GM10847 (cell line): ENCODE results near the gene TLE2.

Experiments
- POLR2A ChIP-seq: IDR thresholded peaks from 2 replicates; pipeline ENCODE4 v1.6.1; 2011; ENCODE audit not compliant: insufficient read length; ENCODE audit errors: extremely low read depth

The TLE2 gene

GRCh38 chr19:3033595-3034405 is 4.7 kb upstream of the TLE2 start:
- TF ChIP-seq POLR2A = no peak

DNA sequence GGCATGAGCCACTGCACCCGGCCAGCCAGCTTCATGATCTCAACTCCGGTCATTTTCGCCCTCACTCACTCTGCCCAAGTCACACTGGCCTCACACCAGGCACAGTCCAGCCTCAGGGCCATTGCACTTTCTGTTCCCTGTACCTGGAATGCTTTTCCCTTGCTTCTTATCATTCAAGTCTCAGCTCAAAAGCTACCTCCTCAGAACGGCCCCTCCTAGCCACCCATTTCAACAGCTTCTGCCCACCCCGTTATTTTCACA is 2.5 kb upstream of the TLE2 start:
- no peak for TF ChIP-seq POLR2A

- TF ChIP-seq POLR2A = no peak
These were observed 595 bp downstream of the TLE2 start for GRCh38 chr19:3028305-3029064.

DNA sequence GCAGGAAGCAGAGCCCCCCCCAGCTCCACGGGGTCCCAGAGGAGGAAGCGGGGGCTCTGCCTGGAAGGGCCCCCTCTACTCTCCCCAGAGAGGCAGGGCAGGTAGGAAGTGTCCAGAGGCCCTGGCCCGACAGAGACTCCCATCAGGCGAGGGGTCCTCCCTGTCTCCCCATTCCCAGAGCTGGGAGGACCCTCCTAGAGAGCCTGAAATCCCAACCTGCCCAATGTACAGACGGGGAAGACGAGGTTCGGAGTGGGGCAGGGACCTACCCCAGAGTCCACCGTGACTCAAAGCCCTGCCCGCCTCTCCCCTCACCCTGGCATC is 1.1 kb downstream of the TLE2 start:
- TF ChIP-seq POLR2A = no peak

DNA sequence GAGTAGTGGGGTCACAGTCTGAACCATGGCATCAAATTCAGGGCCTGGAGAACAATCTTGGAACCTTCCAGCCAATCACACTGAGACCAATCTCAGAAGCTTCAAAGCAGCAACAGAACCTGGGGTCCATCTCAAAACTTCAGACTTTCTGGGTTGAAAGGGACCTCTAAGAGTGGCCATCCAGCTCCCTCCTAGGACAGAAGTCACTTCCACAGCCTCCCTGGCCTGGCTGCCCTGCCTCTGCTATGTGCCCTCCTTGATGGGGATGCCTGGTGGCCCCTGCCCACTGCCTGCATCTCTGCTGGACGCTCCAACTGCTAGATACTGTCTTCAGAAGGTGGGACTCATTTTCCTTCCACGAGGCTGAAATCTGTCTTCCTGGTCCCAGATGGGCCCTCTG is 1.8 kb downstream of the TLE2 start:
- TF ChIP-seq POLR2A = no peak

DNA sequence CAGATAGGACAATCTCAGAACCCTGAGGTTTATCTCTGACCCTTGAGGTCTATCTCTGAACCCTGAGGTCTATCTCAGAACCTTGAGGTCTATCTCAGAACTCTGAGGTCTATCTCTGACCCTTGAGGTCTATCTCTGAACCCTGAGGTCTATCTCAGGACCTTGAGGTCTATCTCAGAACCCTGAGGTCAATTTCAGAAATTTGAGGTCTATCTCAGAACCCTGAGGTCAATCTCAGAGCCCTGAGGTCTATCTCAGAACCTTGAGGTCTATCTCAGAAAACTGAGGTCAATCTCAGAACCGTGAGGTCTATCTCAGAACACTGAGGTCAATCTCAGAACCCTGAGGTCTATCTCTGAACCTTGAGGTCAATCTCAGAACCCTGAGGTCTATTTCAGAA is 2.3 kb downstream of the TLE2 start:
- TF ChIP-seq POLR2A = no peak

DNA sequence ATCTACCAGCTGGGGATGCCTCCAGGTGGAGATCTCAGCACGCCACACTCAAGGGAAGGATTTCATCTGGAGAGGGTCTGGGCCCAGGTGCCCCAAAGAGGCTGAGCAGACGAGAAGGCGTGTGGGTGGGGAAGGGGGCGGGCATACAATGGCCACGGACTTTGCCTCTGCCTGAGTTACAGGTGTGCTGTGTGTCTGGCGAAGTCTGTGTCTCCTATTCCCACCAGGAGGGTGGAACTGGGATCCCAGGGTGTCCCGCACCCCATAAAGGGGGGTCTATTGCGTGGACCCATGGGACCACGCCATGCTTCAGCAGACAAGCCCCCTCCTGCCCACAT is 3.6 kb downstream of the TLE2 start:
- TF ChIP-seq POLR2A = no peak

DNA sequence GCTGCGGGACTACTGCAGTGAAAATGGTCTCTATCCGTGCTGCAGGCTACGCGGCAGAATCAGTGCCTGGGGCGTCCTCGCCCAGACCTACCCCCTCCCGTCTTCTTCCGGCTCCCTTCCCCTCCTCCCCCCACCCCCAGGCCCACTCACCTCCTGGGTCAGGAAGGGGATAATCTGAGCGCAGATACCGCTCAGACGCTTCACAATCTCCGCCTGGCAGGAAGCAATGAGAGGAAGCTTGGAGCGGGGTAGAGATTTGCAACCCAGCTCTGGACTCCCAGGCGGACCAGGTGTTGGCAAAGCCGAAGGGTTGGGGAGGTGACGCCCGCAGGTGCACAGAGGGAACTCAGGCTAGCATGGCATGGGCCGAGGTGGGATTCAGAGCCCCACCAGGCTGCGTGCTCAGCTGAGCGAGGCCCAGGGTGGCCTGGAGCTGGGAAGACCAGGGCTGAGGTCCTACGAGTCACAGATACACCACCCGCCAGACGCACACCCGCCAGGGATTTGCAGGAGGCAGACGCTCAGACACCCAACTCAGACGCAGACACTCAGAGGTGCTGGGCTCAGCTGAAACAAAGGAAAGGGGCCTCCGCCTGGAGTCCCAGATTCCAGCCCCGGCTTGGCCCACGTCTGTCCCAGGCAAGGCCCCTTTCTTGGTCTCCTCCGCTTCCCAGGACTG is 4.1 kb downstream of the TLE2 start:
- TF ChIP-seq POLR2A = no peak

DNA sequence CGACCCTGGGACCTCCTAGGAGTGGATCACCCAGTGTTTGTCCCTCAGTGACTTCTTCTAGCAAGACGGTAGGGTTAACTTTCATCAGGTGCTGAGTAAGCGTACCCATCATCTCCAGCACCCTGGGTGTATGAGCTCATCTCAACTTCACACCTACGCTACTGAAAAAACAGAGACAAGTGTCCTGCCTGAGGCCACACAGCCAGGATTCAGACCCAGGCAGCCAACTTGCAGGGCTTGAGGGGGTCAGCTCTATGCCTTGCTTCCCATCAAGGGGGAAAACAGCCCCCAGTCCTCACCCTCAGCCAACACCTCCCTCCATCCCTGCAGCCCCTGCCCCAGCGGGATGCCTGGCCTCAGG is 4.6 kb downstream of the TLE2 start:
- no peak for TF ChIP-seq POLR2A

- no peak for TF ChIP-seq POLR2A
These were observed 8.6 kb downstream of the TLE2 start for GRCh38 chr19:3020321-3020960.

- no peak for TF ChIP-seq POLR2A
These were observed 9.7 kb downstream of the TLE2 start for GRCh38 chr19:3019211-3019854.

GRCh38 chr19:3017923-3018322 is 11.2 kb downstream of the TLE2 start:
- TF ChIP-seq POLR2A = no peak

DNA sequence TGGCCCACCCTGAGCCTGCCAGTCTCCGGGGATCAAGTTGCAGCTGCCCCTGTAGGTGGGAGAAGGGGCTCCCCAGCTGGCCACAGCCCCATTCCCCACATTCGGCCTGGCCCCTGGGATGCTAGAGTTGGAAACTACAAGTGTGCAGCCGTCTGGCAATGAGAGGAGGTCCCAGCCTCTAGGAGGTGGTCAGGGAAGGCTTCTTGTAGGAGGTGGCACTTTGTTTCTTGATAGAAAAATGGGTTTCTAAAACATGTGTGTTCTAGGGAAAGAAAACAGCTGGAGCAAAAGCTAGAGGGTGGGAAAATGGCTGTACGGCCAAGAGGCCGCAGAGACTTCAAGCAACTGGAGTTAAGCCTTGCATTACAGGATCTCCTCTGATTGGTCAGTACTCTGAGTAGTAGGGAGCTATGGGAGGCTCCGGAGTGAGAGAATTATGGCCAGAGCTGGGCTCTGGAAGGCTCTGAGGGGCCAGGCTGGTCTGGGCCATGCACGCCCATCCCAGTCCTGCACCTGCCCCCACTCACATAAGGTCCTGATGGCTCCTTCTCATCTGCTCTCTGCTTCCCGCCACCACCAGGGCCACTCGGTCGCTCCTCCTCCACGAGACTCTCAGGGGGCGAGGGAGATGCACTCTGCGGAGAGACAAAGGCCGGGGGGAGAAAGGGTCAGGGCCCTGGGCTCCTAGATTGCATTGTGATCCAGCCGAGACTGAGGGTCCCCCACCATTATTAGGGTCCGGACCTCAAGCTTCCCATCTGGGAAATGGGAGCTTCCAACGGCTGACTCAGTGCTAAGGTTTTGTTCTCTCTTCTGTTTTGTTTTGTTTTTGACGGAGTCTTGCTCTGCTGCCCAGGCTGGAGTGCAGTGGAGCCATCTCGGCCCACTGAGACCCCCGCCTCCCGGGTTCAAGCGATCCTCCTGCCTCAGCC is 13.7 kb downstream of the TLE2 start:
- TF ChIP-seq POLR2A = no peak

GRCh38 chr19:3014135-3014534 is 14.9 kb downstream of the TLE2 start:
- TF ChIP-seq POLR2A = no peak
